GM18861 (cell line): Measurements from ENCODE around the gene RRBP1.
"Not testable (repeated sequence)": the region's sequence is repeated elsewhere in the genome, so short reads cannot be mapped to it uniquely, and the experiment has no call there.

Experiments used
- ATAC-seq: cut with Tn5 transposase; IDR thresholded peaks from one replicate; pipeline ENCODE4 v1.9.1; 2021; ENCODE audit not compliant: unreplicated experiment

The RRBP1 gene

GRCh38 chr20:17664025-17664633, 17.9 kb downstream of the RRBP1 start:
- no peak for ATAC-seq

GRCh38 chr20:17663486-17663885, 18.6 kb downstream of the RRBP1 start:
- ATAC-seq = no peak

- no peak for ATAC-seq
Measured at GRCh38 chr20:17663040-17663399, 19.0 kb downstream of the RRBP1 start.

- no peak for ATAC-seq
Measured at GRCh38 chr20:17662333-17663039, 19.6 kb downstream of the RRBP1 start.

- no peak for ATAC-seq
Measured at GRCh38 chr20:17661121-17661744, 20.8 kb downstream of the RRBP1 start.

- no peak for ATAC-seq
Measured at GRCh38 chr20:17660667-17661066, 21.4 kb downstream of the RRBP1 start.

GRCh38 chr20:17659801-17660200, 22.2 kb downstream of the RRBP1 start:
- ATAC-seq = no peak

- not testable (repeated sequence) for ATAC-seq
Measured at GRCh38 chr20:17659344-17659743, 22.7 kb downstream of the RRBP1 start.

GRCh38 chr20:17658648-17658993, 23.4 kb downstream of the RRBP1 start:
- no peak for ATAC-seq

- ATAC-seq = no peak
Measured at GRCh38 chr20:17657898-17658647, 24.0 kb downstream of the RRBP1 start.

GRCh38 chr20:17657079-17657825, 24.8 kb downstream of the RRBP1 start:
- ATAC-seq = no peak

GRCh38 chr20:17655865-17656479, 26.1 kb downstream of the RRBP1 start:
- ATAC-seq = no peak

GRCh38 chr20:17655286-17655651, 26.8 kb downstream of the RRBP1 start:
- ATAC-seq = no peak

- no peak for ATAC-seq
Measured at GRCh38 chr20:17654649-17655285, 27.3 kb downstream of the RRBP1 start.

- ATAC-seq = no peak
Measured at GRCh38 chr20:17653835-17654648, 28.0 kb downstream of the RRBP1 start.

- ATAC-seq = no peak
Measured at GRCh38 chr20:17652411-17652810, 29.6 kb downstream of the RRBP1 start.

- ATAC-seq = no peak
Measured at GRCh38 chr20:17651760-17652388, 30.2 kb downstream of the RRBP1 start.

GRCh38 chr20:17651129-17651759, 30.8 kb downstream of the RRBP1 start:
- ATAC-seq = no peak
